GM10847 (cell line): ENCODE measurements around the gene SMYD3.

ENCODE experiments used
- POLR2A ChIP-seq: IDR thresholded peaks from 2 replicates; pipeline ENCODE4 v1.6.1; 2011; ENCODE audit not compliant: insufficient read length; ENCODE audit errors: extremely low read depth

SMYD3 gene

GRCh38 chr1:246166841-246167240 is 340.2 kb downstream of the SMYD3 start:
- no peak for TF ChIP-seq POLR2A

GRCh38 chr1:246165826-246166709 is 341.0 kb downstream of the SMYD3 start:
- no peak for TF ChIP-seq POLR2A

GRCh38 chr1:246164764-246165163 is 342.3 kb downstream of the SMYD3 start:
- no peak for TF ChIP-seq POLR2A

GRCh38 chr1:246162560-246162959 is 344.5 kb downstream of the SMYD3 start:
- TF ChIP-seq POLR2A: no peak

DNA sequence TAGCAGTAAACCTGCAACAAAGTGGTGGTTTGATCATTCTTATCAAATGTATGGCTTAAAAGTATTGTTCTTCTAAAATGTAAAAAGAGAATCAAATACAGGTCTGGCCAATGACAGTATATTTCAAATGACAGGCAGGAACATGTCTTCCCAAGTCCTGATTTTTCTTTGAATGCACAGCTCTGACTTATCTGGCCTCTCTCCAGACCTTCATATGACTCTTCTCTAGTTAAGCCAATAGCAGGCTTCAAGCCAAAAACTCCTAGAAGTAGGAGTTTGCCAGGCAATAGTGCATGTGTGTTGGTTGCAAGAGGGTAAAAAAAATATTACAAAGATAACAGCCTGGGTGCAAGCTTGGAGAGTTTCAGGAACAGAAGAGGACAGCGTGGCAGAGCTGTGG is 345.5 kb downstream of the SMYD3 start:
- no peak for TF ChIP-seq POLR2A

DNA sequence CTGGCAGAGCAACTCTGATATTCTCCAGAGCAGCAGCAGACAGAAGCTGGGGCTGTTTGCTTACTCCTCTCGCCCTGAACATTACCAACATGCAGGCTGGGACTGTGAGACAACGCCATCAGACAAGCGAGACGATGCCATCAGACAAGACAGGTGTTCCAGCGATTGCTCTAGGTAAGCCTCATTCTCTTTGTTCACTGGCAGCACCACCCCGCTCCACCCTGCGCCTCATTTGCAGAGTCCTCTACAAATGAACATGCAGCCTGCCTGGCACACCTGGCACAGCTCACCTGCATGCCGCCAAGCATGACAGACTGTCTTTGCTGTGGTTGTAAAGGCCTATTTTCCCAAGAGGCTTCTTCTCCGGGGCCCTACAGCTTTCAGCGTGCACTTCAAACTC is 346.2 kb downstream of the SMYD3 start:
- TF ChIP-seq POLR2A: no peak

- TF ChIP-seq POLR2A: no peak
Measured at GRCh38 chr1:246160374-246160773, 346.7 kb downstream of the SMYD3 start.

GRCh38 chr1:246159279-246160227 is 347.5 kb downstream of the SMYD3 start:
- no peak for TF ChIP-seq POLR2A

DNA sequence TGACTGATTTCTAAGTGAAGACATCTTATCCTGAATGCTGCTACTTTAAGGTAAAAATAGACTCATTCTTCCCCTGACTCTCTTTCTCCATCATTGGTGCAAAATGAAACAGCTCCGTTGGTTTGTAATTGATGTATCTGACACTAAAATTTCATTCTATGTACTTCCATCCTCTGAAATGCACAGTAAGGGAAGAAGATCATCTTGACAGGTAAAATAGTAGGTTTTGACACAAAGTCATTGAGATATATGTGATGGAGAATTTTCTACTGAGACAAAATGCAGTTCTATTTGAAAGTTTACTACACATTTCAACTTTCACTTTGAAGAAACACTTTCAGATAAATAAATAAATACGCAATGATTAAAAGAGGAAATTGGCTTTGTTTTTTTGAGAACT is 348.9 kb downstream of the SMYD3 start:
- no peak for TF ChIP-seq POLR2A

DNA sequence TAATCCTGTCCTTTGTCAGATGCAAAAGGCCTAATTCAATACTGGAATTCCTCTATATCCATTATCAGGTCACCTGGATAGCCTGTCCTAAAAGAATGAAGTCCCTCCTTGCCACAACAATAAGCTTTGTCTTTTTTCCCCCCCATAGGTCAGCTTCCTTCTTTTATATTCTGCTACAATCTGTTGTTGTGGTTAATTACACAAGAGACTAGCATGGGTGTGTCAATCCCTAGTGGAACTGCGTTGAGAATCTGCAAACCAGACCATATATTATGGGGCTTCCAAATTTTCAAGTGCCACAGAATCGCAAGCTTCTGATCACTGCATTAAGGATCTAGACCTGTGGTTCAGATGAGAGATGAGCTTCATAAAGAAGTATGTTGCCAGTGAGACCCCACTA is 349.6 kb downstream of the SMYD3 start:
- no peak for TF ChIP-seq POLR2A

GRCh38 chr1:246156847-246157246 is 350.2 kb downstream of the SMYD3 start:
- TF ChIP-seq POLR2A: no peak

DNA sequence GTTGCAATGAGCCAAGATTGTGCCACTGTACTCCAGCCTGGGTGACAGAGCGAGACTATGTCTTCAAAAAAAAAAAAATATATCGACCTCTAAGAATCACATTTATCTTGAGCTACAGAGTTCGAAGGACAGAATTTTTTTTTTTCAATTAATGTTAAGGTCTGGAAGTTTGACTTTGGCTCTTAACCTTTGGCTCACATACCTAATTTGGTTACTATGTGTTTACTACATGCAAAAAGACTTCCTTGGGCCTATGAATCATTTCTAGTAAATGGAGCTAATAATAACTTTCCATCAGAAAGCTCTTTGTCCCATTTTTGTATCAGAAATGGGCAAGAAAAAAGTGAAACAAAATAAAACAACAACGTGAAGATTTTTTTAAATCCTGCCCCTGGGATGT is 351.2 kb downstream of the SMYD3 start:
- TF ChIP-seq POLR2A: no peak

GRCh38 chr1:246153796-246154212 is 353.3 kb downstream of the SMYD3 start:
- TF ChIP-seq POLR2A: no peak

- no peak for TF ChIP-seq POLR2A
Measured at GRCh38 chr1:246152986-246153431, 354.1 kb downstream of the SMYD3 start.

DNA sequence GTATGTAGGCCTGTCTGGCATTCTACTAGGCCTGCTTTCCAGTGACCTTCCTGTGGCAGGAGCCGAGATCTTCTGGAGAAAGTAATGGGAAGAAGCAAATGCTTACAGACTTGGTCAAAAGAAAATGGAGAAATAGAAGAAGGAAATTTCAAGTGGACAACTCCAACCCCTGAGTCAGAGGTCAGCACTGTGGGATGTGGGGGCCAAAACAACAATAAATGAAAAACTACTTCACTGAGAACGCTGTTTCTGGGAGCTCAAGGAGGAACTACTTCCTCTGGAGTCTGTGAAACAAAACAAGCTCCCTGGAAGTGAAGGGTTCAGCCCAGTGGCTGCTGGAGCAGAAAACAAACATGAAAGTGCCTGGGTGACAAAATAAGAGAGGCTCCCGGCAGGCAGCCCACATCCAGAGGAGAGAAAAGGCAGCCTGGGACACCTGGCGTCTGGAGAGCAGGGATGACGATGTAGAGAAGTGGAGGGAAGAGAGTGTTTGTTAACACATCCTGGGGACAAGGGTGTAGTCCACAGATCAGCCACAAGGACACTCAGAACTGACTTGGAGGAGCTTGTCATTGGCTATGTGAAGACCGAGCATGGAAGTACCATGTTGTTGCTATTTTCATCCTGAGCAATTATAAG is 355.2 kb downstream of the SMYD3 start:
- TF ChIP-seq POLR2A: no peak
